Measurements from ENCODE around the gene DGKZ.

DGKZ gene

DNA sequence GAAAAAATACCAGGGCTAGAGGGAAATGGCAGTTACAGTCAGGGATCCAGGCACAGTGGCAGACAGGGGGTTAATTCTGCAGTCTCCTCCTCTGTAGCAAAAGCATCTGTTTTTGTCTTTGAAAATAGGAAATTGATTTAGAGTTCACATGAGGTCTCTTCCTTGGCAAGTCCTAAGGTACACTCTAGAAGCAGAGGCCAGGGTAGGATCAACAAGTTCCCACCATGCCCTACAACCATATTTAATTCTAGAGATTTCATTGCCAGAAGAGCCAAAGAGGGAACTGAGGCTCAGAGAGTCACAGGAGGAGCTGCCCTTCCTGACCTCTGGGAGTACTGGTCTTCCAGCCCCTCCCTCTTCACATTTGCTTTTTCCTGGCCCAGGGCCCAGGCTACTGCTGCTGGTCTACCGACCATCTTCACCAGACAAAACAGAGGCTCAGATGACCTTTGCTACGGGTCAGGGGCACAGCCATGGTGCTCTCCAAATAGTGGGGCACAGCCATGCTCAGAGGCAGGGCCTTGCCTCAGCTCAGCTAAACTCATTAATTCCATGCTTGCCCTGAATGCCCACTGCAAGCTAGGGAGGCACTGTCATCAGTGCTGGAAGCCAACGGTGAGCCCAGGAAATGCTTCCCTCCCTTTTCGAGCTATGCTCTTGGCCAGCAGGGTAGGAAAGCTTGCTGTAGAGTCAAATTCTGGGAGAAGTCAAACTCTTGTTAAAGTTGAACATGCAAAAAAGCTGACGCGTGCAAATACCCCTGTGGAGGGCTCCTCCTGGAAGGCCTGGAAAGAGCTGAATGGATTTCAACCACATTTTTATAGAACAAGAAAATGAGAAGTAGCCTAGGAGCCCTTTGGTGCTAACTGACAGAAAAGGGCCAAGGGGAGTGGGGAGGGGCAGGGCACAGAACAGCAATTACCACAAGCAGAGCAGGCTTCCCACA, 56.0 kb downstream of the DGKZ start:
- H3K4me3 ChIP-seq (ENCODE audit: low read depth, low read length), result no peak overlapping the region
- no peak for TF ChIP-seq CTCF (IDR thresholded peaks at IDR 0.05; ENCODE audit: borderline replicate concordance, insufficient read depth, low read depth, low read length)

- TF ChIP-seq CTCF (IDR thresholded peaks at IDR 0.05; ENCODE audit: borderline replicate concordance, insufficient read depth, low read depth, low read length), result no peak
Measured at GRCh38 chr11:46404476-46405017, 57.3 kb downstream of the DGKZ start.

DNA sequence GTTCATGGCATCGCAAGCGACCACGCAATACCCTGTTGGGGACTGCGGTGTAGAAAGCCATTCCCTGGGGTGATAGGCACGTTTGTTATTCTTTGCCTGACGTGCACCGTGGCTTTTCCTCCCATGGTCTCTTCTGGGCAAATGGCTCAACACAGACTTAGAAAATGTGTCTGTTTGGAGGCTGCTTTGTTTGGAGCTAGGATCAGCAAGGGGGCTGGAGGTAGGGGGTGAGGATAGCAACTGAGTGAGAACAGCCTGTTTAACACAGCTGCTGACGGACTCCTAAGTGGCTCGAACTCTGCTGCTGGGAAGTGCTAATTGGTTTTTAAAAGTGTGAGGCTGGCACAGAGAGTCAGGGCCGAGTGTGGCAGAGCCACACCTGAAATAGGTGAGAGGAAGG, 60.4 kb downstream of the DGKZ start:
- H3K4me3 ChIP-seq (ENCODE audit: low read depth, low read length), result no peak overlapping the region
- no peak for TF ChIP-seq CTCF (IDR thresholded peaks at IDR 0.05; ENCODE audit: borderline replicate concordance, insufficient read depth, low read depth, low read length)

More at GRCh38 chr11:46404476-46405017, 57.3 kb downstream of the DGKZ start:
- no peak overlapping the region for H3K4me3 ChIP-seq (ENCODE audit: low read depth, low read length)

DNA sequence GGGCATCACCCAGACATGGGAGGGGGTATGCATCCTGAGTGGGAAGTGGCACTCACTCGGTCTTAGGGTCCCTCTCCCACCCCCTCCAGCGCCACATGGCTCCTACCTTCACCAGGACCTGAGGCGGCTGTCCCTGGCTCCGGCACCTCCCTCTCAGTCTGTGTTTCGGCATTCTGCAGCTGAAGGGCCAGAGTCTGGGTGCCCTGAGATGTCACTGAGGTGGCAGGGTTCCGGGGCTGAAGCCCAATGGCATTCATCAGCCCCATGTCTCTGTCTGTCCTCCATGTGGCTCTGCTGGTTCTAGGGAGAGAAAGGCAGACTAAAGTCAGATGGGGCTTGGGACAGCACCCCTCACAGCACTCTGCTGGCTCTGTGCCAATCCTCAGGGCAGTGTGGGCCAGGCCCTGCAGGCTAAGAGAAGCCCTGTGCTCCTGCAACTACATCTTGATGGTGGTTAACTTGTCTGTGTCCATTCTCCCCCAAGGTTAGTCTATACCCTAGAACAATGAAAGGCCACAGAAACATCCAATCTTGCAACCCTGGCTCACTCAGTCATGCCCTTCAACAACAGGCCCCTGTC, 61.2 kb downstream of the DGKZ start:
- TF ChIP-seq CTCF (IDR thresholded peaks at IDR 0.05; ENCODE audit: borderline replicate concordance, insufficient read depth, low read depth, low read length), result no peak
- H3K4me3 ChIP-seq (ENCODE audit: low read depth, low read length), result no peak overlapping the region

GRCh38 chr11:46410021-46410420, 62.8 kb downstream of the DGKZ start:
- TF ChIP-seq CTCF (IDR thresholded peaks at IDR 0.05; ENCODE audit: borderline replicate concordance, insufficient read depth, low read depth, low read length), result no peak
- no peak overlapping the region for H3K4me3 ChIP-seq (ENCODE audit: low read depth, low read length)

DNA sequence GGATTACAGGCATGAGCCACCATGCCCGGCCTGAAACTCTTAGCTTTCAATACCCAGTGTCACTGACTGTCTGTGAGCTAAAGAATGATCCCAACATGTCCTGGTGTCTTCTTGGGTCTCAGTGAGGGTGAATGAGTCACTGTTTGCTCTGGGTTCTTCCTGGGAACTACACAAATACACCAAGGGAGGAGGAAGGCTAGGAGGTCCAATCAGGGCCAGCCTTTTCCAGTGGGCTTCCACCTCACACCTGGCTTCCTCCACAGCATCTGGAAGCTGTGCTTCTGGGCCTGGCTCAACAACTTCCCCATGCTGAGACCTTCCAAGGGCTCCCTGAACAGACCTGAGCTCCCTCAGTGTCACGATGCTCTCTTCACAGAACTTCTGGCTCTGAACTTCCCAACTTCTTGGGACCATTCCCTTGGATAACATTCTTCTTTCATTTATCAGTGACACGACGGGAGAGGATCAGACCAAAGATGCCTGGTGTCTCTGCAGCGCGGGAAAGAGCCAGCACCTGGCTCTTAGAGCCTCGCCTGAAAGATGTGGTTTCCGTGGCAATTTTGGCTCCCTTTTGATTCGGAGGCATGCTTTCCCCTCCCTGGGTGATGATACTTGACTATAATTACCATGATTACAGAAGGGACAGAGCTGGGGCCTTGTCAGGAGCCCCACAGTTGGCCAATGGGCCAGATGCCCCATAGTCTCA, 66.7 kb downstream of the DGKZ start:
- H3K4me3 ChIP-seq (ENCODE audit: low read depth, low read length), result no peak overlapping the region
- no peak for TF ChIP-seq CTCF (IDR thresholded peaks at IDR 0.05; ENCODE audit: borderline replicate concordance, insufficient read depth, low read depth, low read length)

Data from GM12875 (cell line).